ENCODE data around the gene KRT24. TPM values are rescaled to one million over a fixed set of nuclear protein-coding genes. Genes with fewer than 3 reads are reported as not detected.

KRT24 gene
- total RNA-seq, 1 donor from 2014 or later: not detected

Other genes starting within 250 kb of the KRT24 start
- not detected for gene TNS4, start 202.1 kb downstream of the KRT24 start, total RNA-seq
- gene CCR7, start 138.3 kb downstream of the KRT24 start, total RNA-seq: not detected
- 49.5 TPM for gene SMARCE1, start 55.9 kb downstream of the KRT24 start, total RNA-seq
- gene KRT222, start 38.6 kb downstream of the KRT24 start, total RNA-seq: not detected
- not detected for gene KRT25, start 51.6 kb upstream of the KRT24 start, total RNA-seq
- not detected for gene KRT26, start 68.4 kb upstream of the KRT24 start, total RNA-seq
- gene KRT27, start 78.8 kb upstream of the KRT24 start, total RNA-seq: not detected
- gene KRT28, start 96.2 kb upstream of the KRT24 start, total RNA-seq: not detected
- 50.3 TPM for gene KRT10, start 118.9 kb upstream of the KRT24 start, total RNA-seq
- gene KRT12, start 163.5 kb upstream of the KRT24 start, total RNA-seq: not detected
- gene KRT20, start 181.5 kb upstream of the KRT24 start, total RNA-seq: not detected
- gene KRT23, start 233.9 kb upstream of the KRT24 start, total RNA-seq: not detected

All from Right ventricle myocardium superior (tissue), 1 donor.